Stimulated activated CD4-positive, alpha-beta T cell treated with anti-CD3 and anti-CD28 coated beads, TNF-alpha, amount 100 ng/mL, for 4 hours (primary cell): ENCODE measurements around the gene FKBP10.
"Not testable (repeated sequence)": the region's sequence is repeated elsewhere in the genome, so short reads cannot be mapped to it uniquely, and the experiment has no call there.

Experiments used
- DNase-seq, 3 experiments: peaks; one replicate each; pipeline ENCODE4 v3.0.0-alpha.2; 2020; ENCODE audit warnings: low read depth in 3 of 3

FKBP10 gene

DNA sequence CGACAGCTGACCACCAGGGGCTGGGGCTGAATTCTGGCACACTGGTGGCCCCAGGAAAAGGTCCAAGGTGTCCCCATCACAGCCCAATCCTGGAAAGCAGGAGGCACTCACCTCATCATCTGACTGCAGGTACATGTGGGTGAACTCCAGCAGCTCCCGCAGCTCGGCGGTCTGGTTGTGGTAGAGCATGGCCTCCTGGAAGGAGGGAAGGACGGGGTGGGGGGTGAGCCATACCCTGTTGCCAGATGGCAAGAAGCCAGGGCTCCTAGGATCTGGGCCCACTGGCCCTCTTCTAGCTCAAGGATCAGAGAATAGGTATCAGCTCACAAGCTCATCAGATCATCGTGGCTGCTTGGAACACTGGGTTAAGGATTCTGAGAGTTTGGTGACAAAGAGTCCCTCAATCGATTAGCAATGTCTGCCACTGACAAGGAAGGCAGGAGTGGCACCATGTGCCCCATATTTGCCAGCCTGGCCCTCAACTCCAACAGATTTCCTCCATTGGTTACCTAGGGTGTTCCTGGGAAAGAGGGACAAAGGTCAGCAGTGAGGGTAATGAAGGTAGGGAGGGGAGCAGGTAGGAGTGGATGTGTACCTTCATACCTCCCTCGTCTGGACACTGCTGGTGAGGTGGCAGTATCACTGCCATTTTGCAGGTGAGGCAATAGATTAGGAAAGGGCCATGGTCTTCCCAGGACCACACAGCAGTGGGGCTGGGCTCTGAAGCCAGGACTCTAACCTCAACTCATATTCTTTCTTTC lies 5.9 kb upstream of the FKBP10 start:
- no peak for DNase-seq

DNA sequence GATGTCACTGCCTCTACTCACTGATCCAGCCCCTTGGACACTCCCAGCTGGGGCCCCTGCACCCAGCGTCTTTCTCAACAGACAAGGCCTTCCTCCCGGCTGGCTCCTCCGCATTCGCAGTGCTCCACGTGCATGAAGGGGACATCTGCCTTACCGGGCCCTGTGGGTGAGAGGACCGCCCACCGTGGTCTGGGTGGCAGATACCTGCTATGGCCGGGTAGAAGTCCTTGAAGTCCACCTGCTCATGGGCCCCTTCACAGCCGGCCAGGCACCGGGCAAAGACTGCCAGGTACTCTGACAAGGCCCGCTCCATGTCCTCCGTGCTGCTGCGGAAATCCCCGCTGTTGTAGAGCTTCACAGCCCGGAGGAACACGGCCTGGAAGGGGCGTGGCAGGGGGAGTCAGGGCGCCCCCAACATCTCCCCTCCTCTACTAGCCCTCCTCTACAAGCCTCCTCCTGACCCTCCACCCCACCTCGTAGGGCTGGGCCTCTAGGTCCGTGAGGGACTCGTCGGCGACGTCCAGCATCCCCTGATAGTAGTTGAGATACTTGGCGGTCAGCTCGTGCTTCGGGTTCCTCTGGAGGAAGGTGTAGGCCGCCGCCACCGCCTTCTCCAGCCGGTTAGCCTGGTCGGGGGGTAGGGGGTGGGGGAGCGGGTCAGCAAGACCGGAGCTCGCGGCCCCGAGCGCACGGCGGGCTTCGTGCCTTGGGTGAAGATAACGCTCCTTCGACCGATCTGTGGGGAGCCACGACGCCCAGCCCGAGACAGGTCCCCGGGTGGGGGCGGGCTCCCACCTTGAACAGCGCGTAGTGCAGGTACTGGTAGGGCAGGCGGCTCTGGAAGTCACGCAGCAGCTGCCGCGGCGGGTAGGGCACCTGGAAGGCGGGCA lies 1.9 kb upstream of the FKBP10 start:
- peak in 1 of 3 experiments; percentile 27 for DNase-seq

DNA sequence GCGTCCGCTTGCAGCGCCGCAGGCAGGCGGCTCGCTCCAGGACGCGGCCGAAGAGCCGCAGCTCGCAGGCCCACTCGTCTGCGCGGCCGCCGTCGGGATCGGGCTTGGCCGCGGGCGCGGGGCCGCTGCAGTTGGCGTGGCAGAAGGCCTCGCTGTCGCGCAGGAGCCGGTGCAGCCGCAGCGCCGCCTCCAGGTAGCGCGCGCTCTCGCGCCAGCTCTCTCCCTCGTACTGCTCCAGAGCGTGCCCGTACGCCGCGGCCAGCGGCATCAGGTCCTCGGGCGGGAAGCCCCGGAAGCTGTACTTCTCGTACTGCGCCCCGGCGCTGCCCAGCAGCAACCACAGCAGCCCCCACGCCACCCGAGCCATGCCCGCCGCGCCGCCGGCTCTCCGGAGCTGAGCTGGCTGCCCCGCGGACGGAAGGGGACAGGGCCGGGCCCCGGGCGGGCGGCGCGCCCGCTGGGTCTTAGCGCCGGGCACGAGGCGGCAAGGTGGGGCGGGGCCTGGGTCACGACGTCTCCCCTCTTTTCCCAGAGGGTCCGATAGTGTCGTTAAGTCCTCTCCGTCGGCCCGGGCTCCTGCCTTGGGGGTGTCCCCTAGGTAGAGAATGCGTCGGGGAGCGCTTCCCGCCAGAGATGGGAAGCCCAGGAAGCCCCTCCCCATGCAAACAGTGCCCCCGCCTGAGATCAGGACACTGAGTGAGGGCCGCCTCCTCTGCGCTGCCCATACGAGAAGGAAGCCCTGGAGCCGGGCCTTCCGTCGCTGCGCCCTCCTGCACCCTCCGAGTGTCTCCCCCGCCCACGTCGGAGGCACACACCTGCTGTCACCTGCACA lies 1.0 kb upstream of the FKBP10 start, which contains the start of gene P3H4:
P3H4 (minus strand) TSS at position 401 of the 832 bp plus-strand sequence; CDS start at position 367, 34 bp downstream.
- peak; percentile 44 to 61 (median 58) for DNase-seq

DNA sequence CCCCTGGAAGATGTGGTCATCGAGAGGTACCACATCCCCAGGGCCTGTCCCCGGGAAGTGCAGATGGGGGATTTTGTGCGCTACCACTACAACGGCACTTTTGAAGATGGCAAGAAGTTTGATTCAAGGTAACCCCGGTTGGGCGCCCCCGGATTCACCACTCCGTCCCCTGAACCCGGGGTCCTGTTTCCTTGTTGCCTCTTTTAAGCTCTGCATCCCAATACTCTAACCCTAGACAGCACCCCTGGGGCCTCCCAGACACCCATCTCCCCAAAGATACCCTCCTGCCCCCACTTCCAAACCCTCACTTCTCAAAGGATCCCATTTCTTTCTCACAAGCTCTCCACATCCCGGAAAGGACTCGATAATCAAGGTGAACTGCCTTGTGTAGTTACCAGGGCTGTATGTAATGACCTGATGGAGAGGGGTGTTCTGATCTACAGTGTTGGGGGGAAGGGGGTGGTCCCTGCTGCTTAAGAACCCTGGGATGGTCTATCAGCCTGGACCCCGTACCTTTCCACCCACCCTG lies 412 bp downstream of the FKBP10 start:
- no peak for DNase-seq

- no peak for DNase-seq
Measured at GRCh38 chr17:41813699-41814124, 908 bp downstream of the FKBP10 start.

- DNase-seq: no peak
Measured at GRCh38 chr17:41814195-41814594, 1.4 kb downstream of the FKBP10 start.

GRCh38 chr17:41816637-41817320 lies 4.0 kb downstream of the FKBP10 start:
- DNase-seq: no peak

DNA sequence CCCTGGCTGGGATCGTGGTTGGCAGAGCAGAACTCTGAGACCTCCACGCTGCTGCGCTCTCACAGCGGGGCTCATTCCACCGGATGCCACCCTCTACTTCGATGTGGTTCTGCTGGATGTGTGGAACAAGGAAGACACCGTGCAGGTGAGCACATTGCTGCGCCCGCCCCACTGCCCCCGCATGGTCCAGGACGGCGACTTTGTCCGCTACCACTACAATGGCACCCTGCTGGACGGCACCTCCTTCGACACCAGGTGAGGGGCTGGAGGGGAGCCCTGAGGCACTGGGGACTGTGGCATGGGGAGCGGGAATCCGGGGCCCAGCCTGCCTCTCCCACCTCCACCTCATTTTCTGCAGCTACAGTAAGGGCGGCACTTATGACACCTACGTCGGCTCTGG lies 5.2 kb downstream of the FKBP10 start:
- DNase-seq: no peak

DNA sequence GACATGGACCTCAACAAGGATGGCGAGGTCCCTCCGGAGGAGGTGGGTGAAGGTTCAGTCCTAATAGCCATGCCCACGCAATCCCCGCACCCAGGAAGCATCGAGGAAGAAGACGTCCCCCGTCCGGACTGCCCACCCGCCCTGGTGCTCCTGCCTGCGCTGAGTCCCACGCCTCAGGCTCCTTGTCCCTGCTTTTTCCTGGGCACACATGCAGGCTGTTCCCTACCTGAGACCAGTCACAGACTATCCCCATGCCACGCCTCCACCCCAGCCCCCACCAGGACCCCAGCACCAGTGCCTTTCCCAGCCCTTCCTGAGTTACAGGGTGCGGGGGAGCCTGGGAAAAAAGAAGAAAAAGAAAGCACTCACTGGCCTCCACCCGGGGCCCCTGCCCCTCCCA lies 9.0 kb downstream of the FKBP10 start:
- no peak for DNase-seq

DNA sequence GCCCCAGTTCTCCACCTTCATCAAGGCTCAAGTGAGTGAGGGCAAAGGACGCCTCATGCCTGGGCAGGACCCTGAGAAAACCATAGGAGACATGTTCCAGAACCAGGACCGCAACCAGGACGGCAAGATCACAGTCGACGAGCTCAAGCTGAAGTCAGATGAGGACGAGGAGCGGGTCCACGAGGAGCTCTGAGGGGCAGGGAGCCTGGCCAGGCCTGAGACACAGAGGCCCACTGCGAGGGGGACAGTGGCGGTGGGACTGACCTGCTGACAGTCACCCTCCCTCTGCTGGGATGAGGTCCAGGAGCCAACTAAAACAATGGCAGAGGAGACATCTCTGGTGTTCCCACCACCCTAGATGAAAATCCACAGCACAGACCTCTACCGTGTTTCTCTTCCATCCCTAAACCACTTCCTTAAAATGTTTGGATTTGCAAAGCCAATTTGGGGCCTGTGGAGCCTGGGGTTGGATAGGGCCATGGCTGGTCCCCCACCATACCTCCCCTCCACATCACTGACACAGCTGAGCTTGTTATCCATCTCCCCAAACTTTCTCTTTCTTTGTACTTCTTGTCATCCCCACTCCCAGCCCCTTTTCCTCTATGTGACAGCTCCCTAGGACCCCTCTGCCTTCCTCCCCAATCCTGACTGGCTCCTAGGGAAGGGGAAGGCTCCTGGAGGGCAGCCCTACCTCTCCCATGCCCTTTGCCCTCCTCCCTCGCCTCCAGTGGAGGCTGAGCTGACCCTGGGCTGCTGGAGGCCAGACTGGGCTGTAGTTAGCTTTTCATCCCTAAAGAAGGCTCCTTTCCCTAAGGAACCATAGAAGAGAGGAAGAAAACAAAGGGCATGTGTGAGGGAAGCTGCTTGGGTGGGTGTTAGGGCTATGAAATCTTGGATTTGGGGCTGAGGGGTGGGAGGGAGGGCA lies 9.7 kb downstream of the FKBP10 start:
- DNase-seq: no peak

DNA sequence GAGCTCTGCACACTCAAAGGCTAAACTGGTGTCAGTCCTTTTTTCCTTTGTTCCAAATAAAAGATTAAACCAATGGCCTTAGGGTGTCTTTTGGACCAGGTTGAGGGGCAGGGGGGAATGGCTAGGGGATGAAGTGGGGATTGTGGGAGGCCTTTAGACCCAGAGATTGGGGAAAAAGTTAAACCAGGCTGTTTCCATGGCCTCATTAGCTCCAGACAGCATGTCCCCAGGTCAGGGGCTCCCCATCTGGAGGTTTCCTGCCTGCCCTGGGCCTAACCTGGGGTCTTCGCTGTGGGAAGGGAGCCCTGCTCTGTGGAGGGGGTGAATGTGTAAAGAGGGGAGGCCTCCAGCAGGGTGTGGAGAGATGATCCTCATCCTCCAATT lies 10.3 kb downstream of the FKBP10 start:
- DNase-seq: no peak

- no peak for DNase-seq
Measured at GRCh38 chr17:41823580-41823979, 10.8 kb downstream of the FKBP10 start.

GRCh38 chr17:41824086-41824485 lies 11.3 kb downstream of the FKBP10 start:
- DNase-seq: no peak

GRCh38 chr17:41825175-41825845 lies 12.5 kb downstream of the FKBP10 start:
- no peak for DNase-seq

GRCh38 chr17:41829961-41830360 lies 17.2 kb downstream of the FKBP10 start:
- not testable (repeated sequence) for DNase-seq

GRCh38 chr17:41835214-41835799 lies 22.5 kb downstream of the FKBP10 start:
- DNase-seq: no peak

DNA sequence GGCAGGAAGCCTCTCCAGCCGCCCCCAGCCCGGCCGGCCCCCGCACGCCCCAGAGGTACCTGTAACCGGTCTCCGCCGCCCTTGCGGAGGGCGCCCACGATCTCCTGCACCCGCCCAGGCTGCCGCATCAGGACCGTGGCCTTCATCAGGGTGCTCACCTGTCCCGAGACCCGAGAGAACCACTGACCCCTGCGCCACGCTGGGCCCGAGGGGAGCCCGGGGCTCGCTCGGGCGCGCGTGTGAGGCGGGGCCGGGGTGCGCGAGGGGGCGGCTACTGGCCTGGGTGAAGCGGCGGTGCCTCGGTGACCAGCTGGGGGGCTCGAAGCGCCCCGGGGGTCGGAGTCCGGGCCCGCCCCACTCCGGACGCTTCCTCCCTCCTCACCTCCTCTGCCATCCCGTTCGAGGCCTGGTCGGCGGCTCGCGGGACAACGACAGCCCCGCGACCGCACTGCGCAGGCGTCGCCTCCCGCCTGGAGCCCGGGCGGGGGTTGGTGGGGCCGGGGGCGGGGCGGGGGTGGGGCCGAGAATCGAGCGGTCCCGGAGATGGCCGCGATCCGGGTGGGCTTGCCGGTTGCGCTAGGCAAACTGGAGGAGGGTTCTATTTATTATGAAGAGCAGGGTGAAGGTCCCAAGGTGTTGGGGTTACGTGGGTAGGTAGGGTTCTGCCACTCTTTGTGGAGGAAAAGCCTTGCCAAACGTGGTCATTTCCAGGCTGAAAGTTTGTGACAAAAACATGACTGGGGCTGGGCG lies 23.2 kb downstream of the FKBP10 start, which contains the start of gene NT5C3B:
NT5C3B (minus strand) TSS at position 433 of the 750 bp plus-strand sequence; CDS start at position 394, 39 bp downstream.
- DNase-seq: peak; percentile 13 to 41 (median 37)
